H9 (cell line): ENCODE data around the gene NTF3. TPM values are rescaled to one million over a fixed set of nuclear protein-coding genes. Genes with fewer than 3 reads are reported as not detected.

Experiments used
- DNase-seq: peaks from one replicate; pipeline ENCODE4 v3.0.0-alpha.2; 2017
- H2AFZ ChIP-seq: one replicate; pipeline ENCODE4 v1.6.1; 2013; ENCODE audit warnings: mild to moderate bottlenecking, low read length, control low read depth, moderate library complexity
- H2AK5ac ChIP-seq: 2 replicates; pipeline ENCODE4 v1.6.1; 2013; ENCODE audit warnings: low read length, control low read depth, mixed read lengths; ENCODE audit not compliant: insufficient read length
- H2BK120ac ChIP-seq: one replicate; pipeline ENCODE4 v1.6.1; 2013; ENCODE audit warnings: low read depth, mild to moderate bottlenecking, low read length, control low read depth, inconsistent platforms; ENCODE audit not compliant: poor library complexity, severe bottlenecking
- H2BK12ac ChIP-seq: 2 replicates; pipeline ENCODE4 v1.6.1; 2013; ENCODE audit warnings: low read length, control low read depth, mixed read lengths, low read depth; ENCODE audit not compliant: insufficient read length
- H2BK15ac ChIP-seq: 2 replicates; pipeline ENCODE4 v1.6.1; 2013; ENCODE audit warnings: low read depth, low read length, control low read depth
- H2BK20ac ChIP-seq: one replicate; pipeline ENCODE4 v1.6.1; 2013; ENCODE audit warnings: low read depth, mild to moderate bottlenecking, low read length, control low read depth, inconsistent platforms; ENCODE audit not compliant: poor library complexity, severe bottlenecking
- H2BK5ac ChIP-seq: 2 replicates; pipeline ENCODE4 v1.6.1; 2013; ENCODE audit warnings: low read length, control low read depth, mixed read lengths; ENCODE audit not compliant: insufficient read length
- H3K14ac ChIP-seq: 2 replicates; pipeline ENCODE4 v1.6.1; 2013; ENCODE audit warnings: low read length, control low read depth; ENCODE audit not compliant: insufficient read depth
- H3K18ac ChIP-seq: 2 replicates; pipeline ENCODE4 v1.6.1; 2013; ENCODE audit warnings: low read depth, mild to moderate bottlenecking, mixed read lengths, low read length, control low read depth; ENCODE audit not compliant: insufficient read length
- H3K23ac ChIP-seq: 2 replicates; pipeline ENCODE4 v1.6.1; 2013; ENCODE audit warnings: low read length, control low read depth, mixed read lengths, low read depth; ENCODE audit not compliant: insufficient read length
- H3K23me2 ChIP-seq: 2 replicates; pipeline ENCODE4 v1.6.1; 2013; ENCODE audit warnings: low read depth, mild to moderate bottlenecking, mixed read lengths, low read length, control low read depth; ENCODE audit not compliant: insufficient read length, poor library complexity, severe bottlenecking
- H3K27ac ChIP-seq: 2 replicates; pipeline ENCODE4 v1.5.1; 2013; ENCODE audit warnings: low read length, control low read depth, mixed read lengths, low read depth; ENCODE audit not compliant: insufficient read length
- H3K27me3 ChIP-seq: 2 replicates; pipeline ENCODE4 v1.6.1; 2013; ENCODE audit warnings: low read length, control low read depth, inconsistent platforms; ENCODE audit not compliant: insufficient read depth
- H3K4ac ChIP-seq: 2 replicates; pipeline ENCODE4 v1.6.1; 2013; ENCODE audit warnings: low read depth, mild to moderate bottlenecking, control low read depth, inconsistent platforms, low read length, moderate library complexity
- H3K4me1 ChIP-seq: 2 replicates; pipeline ENCODE4 v1.6.1; 2013; ENCODE audit warnings: low read length, control low read depth, inconsistent platforms; ENCODE audit not compliant: insufficient read depth
- H3K4me2 ChIP-seq: 2 replicates; pipeline ENCODE4 v1.6.1; 2013; ENCODE audit warnings: low read length, control low read depth, mixed read lengths; ENCODE audit not compliant: insufficient read length, insufficient read depth
- H3K56ac ChIP-seq: 2 replicates; pipeline ENCODE4 v1.6.1; 2013; ENCODE audit warnings: low read depth, mild to moderate bottlenecking, mixed read lengths, low read length, control low read depth; ENCODE audit not compliant: insufficient read length
- H3K79me1 ChIP-seq: 2 replicates; pipeline ENCODE4 v1.6.1; 2013; ENCODE audit warnings: low read depth, mild to moderate bottlenecking, moderate library complexity, low read length, control low read depth, inconsistent platforms; ENCODE audit not compliant: insufficient read depth, poor library complexity, severe bottlenecking
- H3K79me2 ChIP-seq: 2 replicates; pipeline ENCODE4 v1.6.1; 2013; ENCODE audit warnings: low read length, control low read depth, inconsistent platforms; ENCODE audit not compliant: insufficient read depth
- H3K9ac ChIP-seq: 2 replicates; pipeline ENCODE4 v1.6.1; 2013; ENCODE audit warnings: low read length, control low read depth, mixed read lengths; ENCODE audit not compliant: insufficient read length; ENCODE audit errors: extremely low read depth
- H3K9me3 ChIP-seq: one replicate; pipeline ENCODE4 v1.6.1; 2013; ENCODE audit warnings: low read depth, low read length, inconsistent platforms; ENCODE audit not compliant: control insufficient read depth
- H3T11ph ChIP-seq: one replicate; pipeline ENCODE4 v1.6.1; 2013; ENCODE audit warnings: mild to moderate bottlenecking, low read length, control low read depth, inconsistent platforms
- H4K20me1 ChIP-seq: one replicate; pipeline ENCODE4 v1.6.1; 2013; ENCODE audit not compliant: control insufficient read depth, insufficient read length, insufficient read depth
- H4K5ac ChIP-seq: 2 replicates; pipeline ENCODE4 v1.6.1; 2013; ENCODE audit warnings: low read depth, mild to moderate bottlenecking, mixed read lengths, low read length, control low read depth; ENCODE audit not compliant: insufficient read length
- H4K8ac ChIP-seq: replicated peaks from 2 replicates; pipeline ENCODE4 v1.6.1; 2013; ENCODE audit warnings: low read length, control low read depth, mixed read lengths, low read depth; ENCODE audit not compliant: insufficient read length
- H4K91ac ChIP-seq: 2 replicates; pipeline ENCODE4 v1.6.1; 2013; ENCODE audit warnings: low read depth, mild to moderate bottlenecking, moderate library complexity, mixed read lengths, low read length, control low read depth; ENCODE audit not compliant: insufficient read length
- H3K27ac Mint-ChIP-seq, 3 experiments: 2 replicates in 2 of 3; 3 replicates in 1 of 3; pipeline ENCODE4 v1.8.0; 2020 to 2021; ENCODE audit warnings: mixed read lengths in 3 of 3, mild to moderate bottlenecking in 1 of 3, moderate library complexity in 1 of 3
- H3K27me3 Mint-ChIP-seq: 2 replicates; pipeline ENCODE4 v1.8.0; 2021; ENCODE audit warnings: low read depth, mild to moderate bottlenecking, moderate library complexity, mixed read lengths
- H3K36me3 Mint-ChIP-seq, 3 experiments: 2 replicates in 2 of 3; 3 replicates in 1 of 3; pipeline ENCODE4 v1.8.0; 2020 to 2021; ENCODE audit warnings: low read depth in 3 of 3, mixed read lengths in 3 of 3; ENCODE audit not compliant: insufficient read depth in 1 of 3
- H3K4me1 Mint-ChIP-seq, 2 experiments: 2 replicates each; pipeline ENCODE4 v1.8.0; 2020; ENCODE audit warnings: mixed read lengths in 2 of 2
- H3K4me3 Mint-ChIP-seq, 2 experiments: 2 replicates in 1 of 2; 3 replicates in 1 of 2; pipeline ENCODE4 v1.8.0; 2020 to 2021; ENCODE audit warnings: mild to moderate bottlenecking in 2 of 2, mixed read lengths in 2 of 2, moderate library complexity in 1 of 2
- H3K9me3 Mint-ChIP-seq, 2 experiments: 2 replicates in 1 of 2; 3 replicates in 1 of 2; pipeline ENCODE4 v1.8.0; 2020; ENCODE audit warnings: mild to moderate bottlenecking in 2 of 2, mixed read lengths in 2 of 2, moderate library complexity in 1 of 2
- CTCF ChIP-seq: fragments of 200-600 bp; sonication (generic); conservative IDR thresholded peaks from 3 replicates; pipeline ENCODE4 v1.8.0; 2021; ENCODE audit warnings: antibody characterized with exemption, mild to moderate bottlenecking
- WGBS: extraction: QIAGEN DNeasy Blood & Tissue Kit; methylation state at CpG from one replicate; pipeline ENCODE4 v1.1.7; 2013; ENCODE audit warnings: missing lambda C conversion rate, low lambda C conversion rate, mixed read lengths; ENCODE audit not compliant: insufficient read length; ENCODE audit errors: extremely low coverage; 5-methylcytosine and 5-hydroxymethylcytosine counted together
- total RNA-seq: library from RNA; stranded (reverse); gene quantifications from 2 replicates; pipeline ENCODE4 v1.2.1, GENCODE V29; 2021

Gene NTF3
- total RNA-seq, 1 experiment from 2014 or later, result 0.48 TPM

GRCh38 chr12:5489017-5489416 is 57.1 kb downstream of the NTF3 start:
- H2AFZ ChIP-seq, result no peak overlapping the region
- H3K4me1 ChIP-seq, result no peaks in the 10 kb centered on the region
- no peak overlapping the region for H3K4ac ChIP-seq
- no peak overlapping the region for H3T11ph ChIP-seq
- no peaks in the 10 kb centered on the region for H3K79me2 ChIP-seq
- no CpG with 5 or more reads among the region's 5 CpGs for WGBS
- H4K91ac ChIP-seq, result no peak overlapping the region
- Mint-ChIP-seq H3K27me3 (peaks cover 2% of the 10 kb centered on the region), H3K4me3 (no peak overlapping the region; a peak in 1 of 5 replicates), H3K9me3 (no peaks in the 10 kb centered on the region), H3K36me3 (no peaks in the 10 kb centered on the region), H3K27ac (0 out of 7 replicates have a peak overlapping the region, but pooled peaks of 1 of the 3 experiments have one; percentile 14), H3K4me1 (peaks cover 0 to 19% of the 10 kb centered on the region in 2 experiments; a peak in 2 of 4 replicates)
- no peak overlapping the region for H3K18ac ChIP-seq
- no peak overlapping the region for H2BK20ac ChIP-seq
- H3K79me1 ChIP-seq, result no peaks in the 10 kb centered on the region
- H3K23me2 ChIP-seq, result no peaks in the 10 kb centered on the region
- H2BK12ac ChIP-seq, result no peak overlapping the region
- H2AK5ac ChIP-seq, result no peak overlapping the region
- H2BK5ac ChIP-seq, result no peak overlapping the region
- no peaks in the 10 kb centered on the region for H3K9me3 ChIP-seq
- H3K27me3 ChIP-seq, result no peaks in the 10 kb centered on the region
- DNase-seq, result no peak
- H4K5ac ChIP-seq, result no peak overlapping the region
- no peak for TF ChIP-seq CTCF
- H4K8ac ChIP-seq, result no peak overlapping the region
- H2BK120ac ChIP-seq, result no peak overlapping the region
- no peak overlapping the region for H3K9ac ChIP-seq
- no peak overlapping the region for H3K56ac ChIP-seq
- H4K20me1 ChIP-seq, result no peaks in the 10 kb centered on the region
- H3K4me2 ChIP-seq, result no peak overlapping the region
- no peak overlapping the region for H3K14ac ChIP-seq
- H2BK15ac ChIP-seq, result no peak overlapping the region
- H3K23ac ChIP-seq, result no peak overlapping the region
- no peak overlapping the region for H3K27ac ChIP-seq
